ENCODE data around the gene ARMC3.

The ARMC3 gene

GRCh38 chr10:23079700-23080099 is 151.8 kb downstream of the ARMC3 start:
- no peak for DNase-seq

- DNase-seq: no peak
Observed at GRCh38 chr10:23080262-23080661, 152.4 kb downstream of the ARMC3 start.

- no peak for DNase-seq
Observed at GRCh38 chr10:23081221-23081750, 153.4 kb downstream of the ARMC3 start.

- DNase-seq: no peak
Observed at GRCh38 chr10:23081891-23082290, 154.0 kb downstream of the ARMC3 start.

Measured in central memory CD4-positive, alpha-beta T cell (primary cell).